GM12874 (cell line): ENCODE results near the gene TAS2R7.

ENCODE experiments used
- TF ChIP-seq, protein P1 (sequence below): IDR thresholded peaks from 2 replicates; pipeline ENCODE4 v1.5.1; 2011; ENCODE audit warnings: low read depth, mild to moderate bottlenecking, control low read depth, low read length, moderate library complexity; ENCODE audit not compliant: insufficient read depth

Gene TAS2R7, protein sequence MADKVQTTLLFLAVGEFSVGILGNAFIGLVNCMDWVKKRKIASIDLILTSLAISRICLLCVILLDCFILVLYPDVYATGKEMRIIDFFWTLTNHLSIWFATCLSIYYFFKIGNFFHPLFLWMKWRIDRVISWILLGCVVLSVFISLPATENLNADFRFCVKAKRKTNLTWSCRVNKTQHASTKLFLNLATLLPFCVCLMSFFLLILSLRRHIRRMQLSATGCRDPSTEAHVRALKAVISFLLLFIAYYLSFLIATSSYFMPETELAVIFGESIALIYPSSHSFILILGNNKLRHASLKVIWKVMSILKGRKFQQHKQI

DNA sequence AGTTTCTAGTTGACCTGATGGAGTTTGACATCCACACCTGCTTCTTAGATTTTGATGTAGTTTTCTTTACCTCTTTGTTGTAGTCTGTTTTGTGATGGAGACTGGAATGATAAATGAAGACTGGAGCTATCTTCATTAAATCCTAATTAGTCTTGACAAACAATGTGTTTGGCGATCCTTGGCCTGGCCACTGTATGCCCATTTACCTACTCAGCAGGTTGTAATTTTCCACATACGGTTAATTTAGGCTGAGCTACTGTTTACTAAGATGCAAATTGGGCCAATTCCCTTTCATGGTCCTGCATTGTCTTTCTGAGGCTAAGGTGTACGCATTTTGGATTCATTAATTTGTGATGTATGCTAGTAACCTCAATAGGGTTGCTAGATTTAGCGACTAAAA is at the start of gene TAS2R7:
TAS2R7 (minus strand) TSS at position 41 of the 400 bp plus-strand sequence. CDS start 57 bp downstream, outside the sequence.
- TF ChIP-seq, protein P1, sequence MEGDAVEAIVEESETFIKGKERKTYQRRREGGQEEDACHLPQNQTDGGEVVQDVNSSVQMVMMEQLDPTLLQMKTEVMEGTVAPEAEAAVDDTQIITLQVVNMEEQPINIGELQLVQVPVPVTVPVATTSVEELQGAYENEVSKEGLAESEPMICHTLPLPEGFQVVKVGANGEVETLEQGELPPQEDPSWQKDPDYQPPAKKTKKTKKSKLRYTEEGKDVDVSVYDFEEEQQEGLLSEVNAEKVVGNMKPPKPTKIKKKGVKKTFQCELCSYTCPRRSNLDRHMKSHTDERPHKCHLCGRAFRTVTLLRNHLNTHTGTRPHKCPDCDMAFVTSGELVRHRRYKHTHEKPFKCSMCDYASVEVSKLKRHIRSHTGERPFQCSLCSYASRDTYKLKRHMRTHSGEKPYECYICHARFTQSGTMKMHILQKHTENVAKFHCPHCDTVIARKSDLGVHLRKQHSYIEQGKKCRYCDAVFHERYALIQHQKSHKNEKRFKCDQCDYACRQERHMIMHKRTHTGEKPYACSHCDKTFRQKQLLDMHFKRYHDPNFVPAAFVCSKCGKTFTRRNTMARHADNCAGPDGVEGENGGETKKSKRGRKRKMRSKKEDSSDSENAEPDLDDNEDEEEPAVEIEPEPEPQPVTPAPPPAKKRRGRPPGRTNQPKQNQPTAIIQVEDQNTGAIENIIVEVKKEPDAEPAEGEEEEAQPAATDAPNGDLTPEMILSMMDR, result no peak

DNA sequence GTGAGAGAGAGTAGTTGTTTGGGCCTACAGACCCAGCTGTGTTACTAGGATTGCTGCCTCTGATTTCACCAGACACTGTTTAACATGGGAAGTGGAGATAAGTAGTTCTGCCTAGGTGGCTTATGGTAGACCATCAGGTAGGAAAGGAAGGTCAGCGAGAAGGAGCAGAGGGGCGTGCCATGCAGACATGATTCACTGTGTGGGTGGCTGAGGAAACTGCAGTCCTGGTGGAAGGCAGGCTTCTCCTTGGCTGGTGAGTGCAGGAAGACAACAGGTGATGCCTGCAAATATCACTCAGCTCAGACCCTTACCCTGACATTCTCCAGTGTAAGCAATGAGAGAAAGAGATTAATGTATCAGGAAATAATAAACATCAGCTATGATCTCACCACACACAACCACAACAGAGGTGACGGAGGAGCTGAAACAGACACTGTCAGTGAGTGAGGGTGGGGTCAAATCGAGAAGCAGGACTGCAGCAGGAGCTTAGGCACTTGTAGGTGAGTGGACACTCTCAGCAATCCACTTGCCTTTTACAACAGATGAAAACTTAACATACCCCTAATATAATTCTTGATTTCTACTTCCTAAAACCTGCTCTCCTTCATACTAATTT is 48.9 kb upstream of the TAS2R7 start:
- TF ChIP-seq, protein P1, result no peak

DNA sequence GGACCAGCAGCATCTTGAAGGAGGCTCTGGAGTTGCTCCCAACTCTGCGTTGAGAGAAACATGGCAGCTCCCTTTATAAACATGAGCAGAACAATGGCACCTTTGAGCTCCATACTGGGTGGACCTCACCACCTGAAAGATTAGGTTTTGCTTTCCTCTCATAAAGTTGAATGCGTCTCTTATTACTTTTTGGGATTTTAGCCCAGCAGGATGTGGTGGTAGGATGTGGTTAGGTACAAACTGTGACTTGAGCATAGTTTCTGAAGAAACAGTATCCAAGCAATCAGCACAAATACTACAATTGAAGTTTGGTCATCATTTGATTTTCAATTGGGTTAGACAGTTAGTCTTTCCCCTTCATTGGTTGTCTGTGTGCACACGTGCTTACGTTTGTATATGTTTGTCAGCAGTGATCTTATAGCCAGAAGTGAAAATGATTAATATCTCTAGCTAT is 47.0 kb upstream of the TAS2R7 start, which contains the start of gene PRR4:
PRR4 (minus strand) TSS at position 51 of the 454 bp plus-strand sequence; CDS start at position 13, 38 bp downstream.
- TF ChIP-seq, protein P1, result no peak

DNA sequence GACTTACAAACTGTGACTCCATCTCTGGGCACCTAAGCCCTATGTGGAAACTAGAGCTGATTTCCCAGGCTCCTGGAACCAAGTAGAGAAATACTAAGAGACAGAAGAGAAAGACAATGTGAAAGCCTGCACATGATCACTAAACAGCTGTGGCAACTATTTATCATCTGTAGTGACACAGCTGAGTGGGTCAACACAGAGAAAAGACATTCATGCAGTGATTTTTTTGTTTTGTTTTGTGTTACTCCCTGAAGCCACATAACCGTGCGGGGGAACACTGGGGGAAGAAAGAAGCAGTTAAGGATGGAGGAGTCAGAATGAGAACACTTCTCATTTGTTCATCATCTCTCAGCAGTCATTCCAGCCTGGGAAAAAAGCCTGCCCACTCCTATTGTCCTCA is 45.3 kb upstream of the TAS2R7 start:
- TF ChIP-seq, protein P1, result no peak

DNA sequence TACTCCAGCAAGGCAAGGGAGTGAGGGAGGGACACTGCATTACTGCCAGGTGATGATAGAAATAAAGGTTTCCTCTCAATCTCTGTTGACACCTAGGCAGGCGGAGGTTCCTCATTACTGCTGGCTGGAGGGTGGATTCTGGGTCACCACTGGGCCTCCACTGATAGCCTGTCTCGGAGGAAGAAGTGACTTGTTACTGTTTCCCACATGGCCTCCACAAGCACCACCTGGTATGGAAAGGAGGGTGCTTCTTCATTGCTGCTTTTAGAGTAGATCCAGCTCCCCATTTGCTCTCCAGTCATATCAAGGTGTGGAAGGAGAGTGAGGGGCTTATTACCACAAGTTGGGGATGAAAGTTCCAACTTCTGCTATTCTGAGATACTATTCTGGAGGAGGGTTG is 40.4 kb upstream of the TAS2R7 start:
- TF ChIP-seq, protein P1, result no peak

DNA sequence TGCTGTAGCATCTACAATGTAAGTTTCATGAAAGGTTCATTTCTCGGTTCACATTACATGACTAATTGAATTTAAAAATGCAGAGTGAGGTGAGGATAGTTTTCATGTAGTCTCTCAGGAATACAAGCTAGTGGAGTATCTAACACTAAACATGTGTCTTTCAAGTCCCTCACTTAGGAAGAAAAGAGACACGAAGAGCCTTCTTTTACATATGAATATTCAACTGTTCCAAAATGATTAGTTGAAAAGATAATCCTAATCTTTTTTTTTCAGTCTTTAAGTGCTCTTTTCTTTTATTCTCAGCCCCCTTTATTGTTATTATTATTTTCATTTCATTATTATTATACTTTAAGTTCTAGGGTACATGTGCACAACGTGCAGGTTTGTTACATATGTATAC is 36.0 kb upstream of the TAS2R7 start:
- TF ChIP-seq, protein P1, result no peak

DNA sequence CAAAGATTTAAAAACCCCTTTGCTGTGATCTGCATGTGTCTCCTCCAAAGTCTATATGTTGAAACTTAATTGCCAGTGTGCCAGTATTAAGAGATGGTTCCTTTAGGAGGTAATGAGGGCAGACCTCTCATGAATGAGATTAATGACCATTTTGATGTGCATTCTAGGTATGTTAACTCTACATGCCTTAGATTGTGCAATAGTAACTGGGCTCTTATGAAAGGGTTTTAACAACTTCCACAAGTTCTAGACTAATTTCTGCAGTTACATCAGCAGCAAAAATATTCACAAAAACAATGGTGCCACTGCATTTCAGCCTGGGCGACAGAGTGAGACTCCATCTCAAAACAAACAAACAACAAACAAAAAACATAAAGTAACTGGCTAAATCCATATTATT is 27.6 kb upstream of the TAS2R7 start:
- TF ChIP-seq, protein P1, result no peak
